Globus pallidus (tissue), 1 donor: ENCODE data around the gene VRK1.

Experiments used
- DNase-seq: peaks from one replicate; pipeline ENCODE4 v3.0.0-alpha.2; 2015; ENCODE audit warnings: low spot score

VRK1 gene

GRCh38 chr14:96920023-96920422 lies 122.8 kb downstream of the VRK1 start:
- DNase-seq, result no peak

GRCh38 chr14:96920820-96921219 lies 123.6 kb downstream of the VRK1 start:
- DNase-seq, result no peak

GRCh38 chr14:96922986-96923385 lies 125.8 kb downstream of the VRK1 start:
- DNase-seq, result no peak

GRCh38 chr14:96925422-96925821 lies 128.2 kb downstream of the VRK1 start:
- DNase-seq, result no peak

GRCh38 chr14:96926001-96926400 lies 128.8 kb downstream of the VRK1 start:
- DNase-seq, result no peak

- DNase-seq, result no peak
Measured at GRCh38 chr14:96928779-96929380, 131.7 kb downstream of the VRK1 start.

GRCh38 chr14:96929950-96930349 lies 132.8 kb downstream of the VRK1 start:
- DNase-seq, result no peak

- no peak for DNase-seq
Measured at GRCh38 chr14:96930526-96930925, 133.3 kb downstream of the VRK1 start.
